Subcutaneous adipose tissue (tissue), 4 donors: ENCODE measurements around the gene CTNNB1. TPM values are rescaled to one million over a fixed set of nuclear protein-coding genes. Genes with fewer than 3 reads are reported as not detected.

ENCODE experiments used
- small RNA-seq: library from RNA; depleted of rRNA; stranded (forward); fragments of <200 nt; gene quantifications from one replicate; pipeline ENCODE3, GENCODE V24; 2016
- total RNA-seq, 4 donors: library from RNA; depleted of rRNA; stranded (reverse); fragments of >200 nt; gene quantifications; one replicate each; pipeline ENCODE4 v1.1.0, GENCODE V29; 2016
- TF ChIP-seq, protein P1 (sequence below): fragments of 450-650 bp; IDR thresholded peaks from one replicate; pipeline ENCODE4 v1.5.1; 2016; ENCODE audit warnings: low read depth, mild to moderate bottlenecking, control low read depth, antibody characterized with exemption, moderate library complexity

CTNNB1 gene
- total RNA-seq, 4 donors from 2014 or later = 234 to 450 (median 389) TPM

DNA sequence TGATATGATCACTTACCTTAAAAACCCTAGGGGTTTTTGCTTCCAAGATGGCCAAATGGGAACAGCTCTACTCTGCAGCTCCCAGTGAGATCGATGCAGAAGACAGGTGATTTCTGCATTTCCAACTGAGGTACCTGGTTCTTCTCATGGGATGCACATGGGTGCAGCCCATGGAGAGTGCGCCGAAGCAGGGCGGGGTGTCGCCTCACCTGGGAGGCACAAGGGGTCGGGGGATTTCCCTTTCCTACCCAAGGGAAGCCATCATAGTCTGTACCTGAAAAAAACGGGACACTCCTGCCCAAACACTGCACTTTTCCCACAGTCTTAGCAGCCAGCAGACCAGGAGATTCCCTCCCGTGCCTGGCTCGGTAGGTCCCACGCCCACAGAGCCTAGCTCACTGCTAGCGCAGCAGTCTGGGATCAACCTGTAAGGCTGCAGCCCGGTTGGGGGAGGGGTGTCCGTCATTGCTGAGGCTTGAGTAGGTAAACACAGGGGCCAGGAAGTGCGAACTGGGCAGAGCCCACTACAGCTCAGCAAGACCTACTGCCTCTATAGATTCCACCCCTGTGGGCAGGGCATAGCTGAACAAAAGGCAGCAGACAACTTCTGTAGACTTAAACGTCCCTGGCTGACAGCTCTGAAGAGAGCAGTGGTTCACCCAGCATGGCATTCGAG lies 78.6 kb downstream of the CTNNB1 start:
- TF ChIP-seq, protein P1, sequence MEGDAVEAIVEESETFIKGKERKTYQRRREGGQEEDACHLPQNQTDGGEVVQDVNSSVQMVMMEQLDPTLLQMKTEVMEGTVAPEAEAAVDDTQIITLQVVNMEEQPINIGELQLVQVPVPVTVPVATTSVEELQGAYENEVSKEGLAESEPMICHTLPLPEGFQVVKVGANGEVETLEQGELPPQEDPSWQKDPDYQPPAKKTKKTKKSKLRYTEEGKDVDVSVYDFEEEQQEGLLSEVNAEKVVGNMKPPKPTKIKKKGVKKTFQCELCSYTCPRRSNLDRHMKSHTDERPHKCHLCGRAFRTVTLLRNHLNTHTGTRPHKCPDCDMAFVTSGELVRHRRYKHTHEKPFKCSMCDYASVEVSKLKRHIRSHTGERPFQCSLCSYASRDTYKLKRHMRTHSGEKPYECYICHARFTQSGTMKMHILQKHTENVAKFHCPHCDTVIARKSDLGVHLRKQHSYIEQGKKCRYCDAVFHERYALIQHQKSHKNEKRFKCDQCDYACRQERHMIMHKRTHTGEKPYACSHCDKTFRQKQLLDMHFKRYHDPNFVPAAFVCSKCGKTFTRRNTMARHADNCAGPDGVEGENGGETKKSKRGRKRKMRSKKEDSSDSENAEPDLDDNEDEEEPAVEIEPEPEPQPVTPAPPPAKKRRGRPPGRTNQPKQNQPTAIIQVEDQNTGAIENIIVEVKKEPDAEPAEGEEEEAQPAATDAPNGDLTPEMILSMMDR = no peak

DNA sequence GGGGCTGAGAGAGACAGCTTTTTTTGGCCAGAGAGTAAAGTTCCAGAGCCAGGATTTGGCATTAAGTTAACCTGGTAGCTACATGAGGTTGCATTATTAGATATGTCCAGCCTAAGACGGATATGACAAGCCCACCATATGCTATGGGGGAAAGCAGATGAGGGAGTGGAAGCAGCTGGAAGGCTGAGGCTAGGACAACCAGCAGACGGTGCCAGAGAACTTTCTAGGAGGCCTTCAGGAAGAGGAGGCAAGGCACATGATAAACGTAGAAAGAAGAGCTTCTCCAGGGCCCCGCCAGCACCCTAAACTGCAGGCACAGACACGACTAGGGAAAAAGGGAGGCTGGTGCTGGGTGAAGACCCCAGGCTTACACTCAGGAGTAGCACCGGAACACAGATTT lies 87.0 kb downstream of the CTNNB1 start:
- TF ChIP-seq, protein P1 = no peak

DNA sequence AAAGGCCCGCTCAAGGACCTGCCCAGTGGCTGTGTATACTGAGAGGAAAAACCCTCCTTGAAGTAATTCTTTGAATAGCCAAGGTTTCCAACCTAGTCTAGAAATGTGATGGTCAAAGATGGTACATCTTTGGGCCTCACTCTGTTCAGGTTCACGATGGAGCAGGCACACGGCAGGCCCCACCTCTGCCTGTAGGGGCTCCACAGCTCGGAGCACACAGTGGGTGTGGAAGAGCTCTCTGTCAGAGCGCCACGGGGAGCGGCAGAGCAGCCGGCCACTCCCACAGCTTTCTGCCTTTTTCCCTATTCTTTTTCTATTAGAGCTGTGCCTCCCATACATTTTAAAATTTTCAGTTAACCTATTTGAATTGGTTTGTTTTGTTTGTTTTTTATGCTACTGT lies 89.5 kb downstream of the CTNNB1 start:
- TF ChIP-seq, protein P1 = no peak

Small RNAs within 50 kb of the gene (small RNA-seq; reads per million reads assigned to genes)
- gene MRPS31P1 = not detected
